Spleen (tissue), 7 donors: Measurements from ENCODE around the gene HMMR.

Source experiments
- CTCF ChIP-seq, 11 experiments: fragments of 200-600 bp in 7 of 11; fragments of 450-650 bp in 4 of 11; sonication (generic) in 4 of 11; IDR thresholded peaks in 8 of 11; conservative IDR thresholded peaks in 3 of 11; 1 replicate in 7 of 11; 2 replicates in 4 of 11; pipeline versions ENCODE4 v1.4.0 to v1.8.0; 2016 to 2021; ENCODE audit warnings: antibody characterized with exemption in 11 of 11, inconsistent platforms in 4 of 11, mild to moderate bottlenecking in 1 of 11
- POLR2A ChIP-seq, 3 donors: fragments of 450-650 bp; IDR thresholded peaks; one replicate each; pipeline ENCODE4 v1.5.1; 2017; ENCODE audit warnings: antibody characterized with exemption in 3 of 3, mild to moderate bottlenecking in 1 of 3
- POLR2AphosphoS5 ChIP-seq, 3 donors: sonication (generic); formaldehyde crosslinking; IDR thresholded peaks; one replicate each; pipeline ENCODE4 v1.5.1; 2017; ENCODE audit warnings: antibody characterized with exemption in 3 of 3
- donor health status: DM: no; HTN: no; CAD: no; lungs with moderate emphysema.
- donor health status: DM: no; HTN: no; CAD: no.
- donor health status: DM: no; HTN: no; CAD: no.

GRCh38 chr5:163505049-163505367 is 44.6 kb downstream of the HMMR start:
- TF ChIP-seq POLR2A (IDR thresholded peaks at IDR 0.05) (no peak), CTCF (IDR thresholded peaks at IDR 0.05 in 8 of 11, conservative IDR thresholded peaks at IDR 0.05 in 3 of 11) (no peak), POLR2AphosphoS5 (IDR thresholded peaks at IDR 0.05) (no peak)
